Stimulated activated CD8-positive, alpha-beta memory T cell treated with anti-CD3 and anti-CD28 coated beads, Interleukin-4, amount 100 ng/mL, for 48 hours (primary cell): ENCODE results near the gene LRRC53.

Source experiments
- DNase-seq: peaks from one replicate; pipeline ENCODE4 v3.0.0-alpha.2; 2020

LRRC53 gene, protein sequence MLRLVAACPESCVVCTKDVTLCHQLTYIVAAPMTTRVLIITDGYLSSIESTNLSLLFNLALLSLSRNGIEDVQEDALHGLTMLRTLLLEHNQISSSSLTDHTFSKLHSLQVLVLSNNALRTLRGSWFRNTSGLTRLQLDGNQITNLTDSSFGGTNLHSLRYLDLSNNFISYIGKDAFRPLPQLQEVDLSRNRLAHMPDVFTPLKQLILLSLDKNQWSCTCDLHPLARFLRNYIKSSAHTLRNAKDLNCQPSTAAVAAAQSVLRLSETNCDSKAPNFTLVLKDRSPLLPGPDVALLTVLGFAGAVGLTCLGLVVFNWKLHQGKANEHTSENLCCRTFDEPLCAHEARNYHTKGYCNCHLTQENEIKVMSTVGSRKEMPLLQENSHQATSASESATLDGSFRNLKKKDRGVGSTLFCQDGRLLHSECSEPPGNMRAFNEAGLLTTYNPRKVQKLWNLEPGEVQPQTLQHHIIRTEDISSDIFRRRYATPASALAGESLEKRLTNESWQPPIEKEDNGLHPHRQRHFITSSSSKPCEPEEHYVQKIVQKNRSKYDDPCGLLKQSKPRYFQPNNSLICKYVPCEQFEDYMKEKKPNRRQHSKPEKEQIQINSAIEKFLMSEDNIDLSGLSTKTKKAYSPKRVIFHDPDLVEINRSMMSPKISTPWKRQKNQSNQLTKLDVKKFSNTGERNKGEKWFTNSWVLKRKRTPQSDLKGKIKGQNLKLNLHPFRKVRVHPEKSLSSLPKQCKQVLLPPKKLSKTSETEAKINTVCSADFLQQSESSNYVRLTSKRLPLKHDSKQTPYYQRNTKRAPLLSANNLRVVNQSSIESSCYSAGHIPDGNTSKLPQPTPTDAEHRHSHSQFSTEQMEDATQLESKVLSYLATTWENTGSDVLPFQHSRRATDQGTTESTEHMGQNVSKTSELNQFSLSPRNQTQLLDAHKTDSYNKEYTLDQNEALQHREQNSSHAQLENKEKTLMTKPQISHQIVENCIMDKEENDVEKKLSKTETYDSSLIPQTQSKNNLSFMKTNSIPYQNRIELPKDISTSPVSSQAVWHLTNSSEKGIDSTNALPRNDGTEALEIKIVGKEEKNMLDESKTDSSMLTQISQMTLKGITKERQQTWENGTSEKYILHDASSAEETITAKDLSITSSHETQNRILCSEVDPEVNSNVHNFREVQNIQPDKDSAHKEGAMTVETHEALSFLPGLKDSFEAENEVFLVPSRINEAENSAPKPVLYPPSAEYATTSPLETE

DNA sequence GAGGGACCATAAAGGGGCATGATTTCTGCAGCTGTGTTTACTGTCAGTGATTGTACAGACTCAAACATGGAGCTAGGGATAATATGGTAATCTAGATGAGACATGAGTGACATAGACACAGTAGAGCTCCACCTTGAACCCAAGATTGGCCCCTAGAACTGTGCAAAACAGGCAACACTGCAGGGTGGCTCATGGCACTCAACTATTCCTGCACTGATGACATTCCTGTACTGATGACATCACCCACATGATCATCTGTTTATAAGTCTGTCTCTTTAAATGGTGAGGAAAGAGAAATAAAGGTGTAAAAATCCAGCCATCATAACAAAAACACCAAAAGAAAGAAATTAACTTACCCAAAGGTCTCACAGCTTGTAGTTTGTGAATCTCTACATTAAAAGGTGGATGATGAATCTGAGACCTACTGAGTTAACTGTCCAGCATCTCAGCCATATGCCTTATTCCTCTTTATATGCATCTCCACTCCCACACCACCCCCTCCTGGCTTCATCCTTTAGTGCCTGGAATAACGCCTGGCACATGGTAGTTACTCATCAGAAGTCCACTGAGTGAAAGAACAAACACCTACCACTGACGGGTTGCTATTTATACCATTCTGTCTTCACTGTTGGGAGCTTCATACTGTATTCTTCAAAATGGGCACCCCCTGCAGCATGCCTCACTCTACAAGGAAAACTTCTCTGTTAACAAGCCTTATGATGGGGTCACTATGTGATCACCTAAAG lies at the start of gene LRRC53:
TSS of gene LRRC53 (minus strand) at position 442 of the 746 bp plus-strand sequence. CDS start 29,262 bp downstream, outside the sequence.
- DNase-seq = no peak

DNA sequence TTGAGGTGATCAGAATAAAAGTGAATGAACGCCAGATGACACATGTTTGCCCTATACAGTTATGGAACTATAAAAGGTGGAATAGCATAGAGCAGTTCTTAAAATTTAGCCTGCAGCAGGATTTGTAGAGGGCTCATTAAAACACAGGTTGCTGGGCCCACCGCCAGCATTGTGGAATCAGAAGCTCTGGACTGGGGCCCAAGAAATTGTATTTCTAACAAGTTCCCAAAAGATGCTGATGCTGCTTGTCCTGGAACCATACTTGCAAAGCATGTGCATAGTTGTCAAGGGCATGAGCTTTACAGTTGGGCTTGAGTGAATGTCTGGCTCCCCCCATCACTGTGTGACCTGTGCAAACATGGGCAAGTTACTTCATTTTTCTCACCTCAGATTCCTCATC lies 37.5 kb upstream of the LRRC53 start:
- no peak for DNase-seq

DNA sequence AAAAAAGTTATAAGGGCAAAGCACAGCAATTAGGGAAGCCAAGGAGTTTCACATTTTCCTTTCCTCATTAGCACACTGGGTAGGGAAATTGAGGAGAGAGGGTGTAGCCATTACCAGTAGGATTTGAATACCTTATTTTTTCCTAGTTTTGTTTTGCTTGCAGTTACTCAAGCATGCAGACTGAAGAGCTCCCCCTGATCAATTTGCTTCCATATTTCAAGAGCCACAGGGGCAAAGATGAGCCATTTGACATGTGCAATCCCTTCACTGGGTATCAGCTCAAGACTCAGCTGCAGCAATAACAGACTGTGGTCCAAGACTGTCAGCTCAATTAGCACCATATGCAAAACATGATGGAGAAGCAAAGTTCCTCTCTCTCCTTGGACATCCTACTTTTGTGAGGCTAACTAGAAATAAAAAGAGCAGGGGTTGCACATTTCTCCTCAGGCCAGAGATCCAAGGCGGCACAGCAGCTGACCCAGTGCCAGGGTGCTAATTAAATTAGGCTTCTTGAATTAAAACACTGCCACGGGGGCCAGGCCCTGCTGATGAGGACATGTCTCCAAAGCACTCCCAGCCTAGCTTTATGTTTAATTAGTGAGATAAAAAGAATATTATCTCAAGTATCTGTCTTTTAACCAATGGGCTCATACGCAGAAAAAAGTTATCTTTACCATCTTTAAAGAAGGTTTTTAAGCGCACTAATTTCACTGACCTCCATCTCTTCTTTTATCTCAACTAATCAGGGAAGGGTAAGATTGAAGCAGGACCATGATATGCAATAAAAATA lies 36.7 kb upstream of the LRRC53 start:
- DNase-seq = no peak

DNA sequence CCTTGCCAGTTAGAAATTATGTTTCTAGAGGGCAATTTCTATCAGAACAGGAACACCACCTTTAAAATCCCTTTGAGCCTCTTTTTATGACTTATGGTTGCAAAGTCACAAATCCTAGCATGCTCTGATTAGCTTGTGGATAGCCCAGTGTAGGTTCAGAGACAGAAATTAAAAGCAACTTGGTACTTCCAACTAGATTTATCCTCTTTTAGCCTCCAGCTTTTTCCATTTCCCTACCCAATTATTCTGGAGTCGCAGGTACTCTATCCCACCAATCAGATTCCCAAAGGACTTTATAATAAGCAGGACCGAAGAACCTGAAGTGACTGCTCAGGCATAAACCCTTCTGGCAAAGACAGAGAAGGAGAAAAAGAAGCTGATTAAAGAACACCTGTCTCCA lies 33.4 kb upstream of the LRRC53 start:
- no peak for DNase-seq

DNA sequence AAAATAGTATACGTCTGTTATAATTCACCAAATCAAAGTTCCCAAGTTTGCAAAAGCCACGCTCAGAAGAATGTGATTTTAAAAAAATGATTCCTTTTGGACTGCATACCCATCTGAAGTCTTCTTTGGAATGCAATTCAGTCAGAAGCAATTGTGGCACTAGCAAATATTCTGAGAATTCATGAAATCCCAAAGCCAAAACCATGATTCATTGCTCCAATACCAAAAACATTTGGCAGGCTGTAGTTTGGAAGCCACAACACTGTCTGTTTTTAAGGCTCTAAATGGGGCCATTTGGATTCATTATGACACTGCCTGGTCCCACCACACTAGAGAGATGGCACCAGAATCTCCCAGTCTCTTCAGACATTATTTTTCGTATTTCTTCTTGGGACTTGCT lies 21.8 kb upstream of the LRRC53 start:
- no peak for DNase-seq

DNA sequence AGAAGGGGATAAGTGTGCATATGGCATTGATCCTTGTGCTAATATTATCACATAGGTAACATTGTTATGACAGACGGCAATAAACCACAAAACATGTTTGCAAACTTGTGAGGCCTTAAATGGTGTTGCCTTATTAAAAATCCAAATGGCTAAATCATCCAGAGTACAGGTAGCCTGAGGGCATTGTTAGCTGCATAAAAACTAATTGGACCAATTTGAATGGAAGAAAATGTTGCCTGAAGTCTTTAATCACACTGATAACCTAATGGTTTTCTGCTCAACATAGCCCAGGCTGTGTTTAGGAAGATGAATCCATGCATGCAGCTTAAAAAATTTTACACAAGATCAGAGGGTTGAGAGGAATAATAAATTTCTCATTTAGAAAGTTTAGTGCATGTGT lies 19.4 kb upstream of the LRRC53 start:
- no peak for DNase-seq

DNA sequence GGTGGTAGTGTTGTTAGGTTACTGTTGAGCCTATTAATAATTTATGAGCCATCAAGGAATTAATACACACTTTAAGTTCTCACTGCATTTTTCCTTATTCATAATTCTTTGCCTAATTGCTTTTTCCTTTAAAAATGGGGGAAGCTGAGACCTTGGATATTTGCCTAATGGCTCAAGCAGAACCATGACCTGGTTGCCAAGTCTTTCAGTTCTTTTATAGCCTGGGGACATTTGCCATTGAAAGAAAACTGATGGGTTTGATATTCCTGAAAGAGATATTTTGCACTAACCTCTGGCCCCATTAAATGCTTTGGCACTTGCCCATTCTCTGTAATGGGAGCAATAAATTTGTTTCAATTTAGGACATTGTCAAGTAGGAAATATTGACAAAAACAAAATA lies 18.5 kb upstream of the LRRC53 start:
- no peak for DNase-seq

DNA sequence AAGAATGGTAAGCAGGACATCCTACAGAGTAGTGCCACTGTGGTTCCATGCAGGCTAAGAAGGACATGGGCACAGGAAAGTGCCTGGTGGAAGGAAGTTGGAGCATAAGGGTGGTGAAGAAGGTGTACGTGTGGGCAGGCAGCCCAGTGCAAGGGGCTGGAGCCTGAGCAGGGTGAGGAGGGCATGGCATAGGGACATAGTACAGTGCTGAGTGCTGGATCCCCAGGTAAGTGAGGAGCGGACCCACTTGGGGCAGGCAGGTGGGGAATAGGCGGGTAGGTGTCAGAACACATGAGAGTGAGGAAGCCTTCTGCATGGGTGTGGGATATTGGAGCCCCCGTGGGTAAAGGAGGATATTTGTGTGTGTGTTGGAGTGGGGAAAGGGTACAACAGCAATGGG lies 15.7 kb upstream of the LRRC53 start:
- no peak for DNase-seq

DNA sequence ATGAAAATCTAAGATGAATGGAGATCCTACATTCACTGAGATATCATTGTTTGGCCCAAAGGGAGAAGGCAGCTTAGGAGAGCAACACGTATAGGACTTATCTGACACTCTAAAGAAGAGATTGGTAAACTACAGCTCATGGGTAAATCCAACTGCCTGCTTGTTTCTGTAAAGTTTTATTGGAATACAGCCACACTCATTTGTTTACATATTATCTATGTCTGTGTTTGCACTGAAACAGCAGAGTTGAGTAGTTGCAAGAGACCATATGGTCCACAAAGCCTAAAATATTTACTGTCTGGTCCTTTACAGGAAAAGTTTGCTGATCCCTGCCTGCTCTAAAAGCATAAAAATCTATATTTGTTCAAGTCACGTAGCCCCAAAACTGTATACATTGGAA lies 14.3 kb upstream of the LRRC53 start:
- DNase-seq = no peak

DNA sequence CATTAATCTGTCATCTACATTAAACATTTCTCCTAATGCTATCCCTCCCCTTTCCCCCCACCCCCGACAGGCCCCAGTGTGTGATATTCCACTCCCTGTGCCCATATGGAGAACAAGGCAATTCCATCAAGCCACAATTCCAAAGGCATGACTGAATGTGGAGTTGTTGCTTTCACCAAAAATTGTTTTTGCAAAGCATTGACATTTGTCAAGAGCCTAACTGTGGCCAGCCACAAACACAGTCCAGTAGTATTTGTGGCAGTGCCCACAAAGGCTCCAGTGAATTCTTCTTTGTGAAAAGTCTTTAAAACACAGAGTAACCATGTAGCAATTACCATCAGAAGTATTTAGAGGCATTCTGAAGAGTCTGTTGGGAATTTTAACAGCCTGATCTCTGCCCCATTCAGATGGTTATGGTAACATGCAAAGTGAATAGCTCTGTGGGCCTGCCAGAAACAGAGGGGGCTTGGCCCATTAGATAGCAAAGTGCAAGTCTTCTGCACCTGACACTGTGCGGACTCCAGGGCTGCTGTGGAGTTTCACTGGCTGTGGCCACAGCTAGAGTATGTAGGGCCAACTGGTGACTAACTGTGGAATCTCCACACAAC lies 11.6 kb upstream of the LRRC53 start:
- no peak for DNase-seq

DNA sequence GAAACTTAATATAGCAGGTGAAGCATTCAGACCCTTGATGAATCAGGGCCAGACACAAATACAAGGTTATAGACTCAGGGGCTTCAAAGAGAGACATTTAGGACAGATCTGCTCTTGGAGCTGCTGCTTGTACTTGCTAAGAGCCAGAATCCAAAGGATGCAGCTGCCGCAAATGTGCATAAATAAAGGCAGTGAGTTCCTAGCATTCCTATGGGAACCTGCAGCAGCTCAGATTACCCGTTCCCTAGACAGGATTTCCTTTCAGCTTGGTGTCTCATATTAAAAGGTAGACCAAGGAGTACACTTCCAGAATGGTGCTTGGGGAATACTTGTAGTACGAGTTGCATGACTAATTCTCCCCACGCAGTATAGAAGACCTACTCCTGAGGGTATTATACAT lies 9.7 kb upstream of the LRRC53 start:
- DNase-seq = no peak

DNA sequence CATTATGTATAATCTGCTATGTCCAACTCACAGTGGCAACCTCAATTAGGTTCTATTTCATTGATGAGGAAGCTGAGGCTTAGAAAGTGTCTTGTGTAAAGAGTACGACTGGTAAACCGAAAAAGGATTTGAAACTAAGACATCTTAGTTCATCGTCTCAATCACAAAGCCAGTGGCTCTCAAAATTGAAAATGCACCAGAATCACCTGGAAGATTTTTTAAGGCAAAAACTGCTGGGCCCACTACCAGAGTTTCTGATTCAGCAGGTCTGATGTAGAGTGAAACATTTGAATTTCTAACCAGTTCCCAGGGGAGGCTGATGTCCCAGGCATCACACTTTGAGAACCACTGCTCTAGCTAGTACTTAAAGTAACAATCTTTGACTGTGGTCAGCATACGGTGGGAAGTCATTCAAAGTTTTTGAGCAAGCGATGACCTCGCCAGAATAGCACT lies 5.2 kb upstream of the LRRC53 start:
- no peak for DNase-seq

DNA sequence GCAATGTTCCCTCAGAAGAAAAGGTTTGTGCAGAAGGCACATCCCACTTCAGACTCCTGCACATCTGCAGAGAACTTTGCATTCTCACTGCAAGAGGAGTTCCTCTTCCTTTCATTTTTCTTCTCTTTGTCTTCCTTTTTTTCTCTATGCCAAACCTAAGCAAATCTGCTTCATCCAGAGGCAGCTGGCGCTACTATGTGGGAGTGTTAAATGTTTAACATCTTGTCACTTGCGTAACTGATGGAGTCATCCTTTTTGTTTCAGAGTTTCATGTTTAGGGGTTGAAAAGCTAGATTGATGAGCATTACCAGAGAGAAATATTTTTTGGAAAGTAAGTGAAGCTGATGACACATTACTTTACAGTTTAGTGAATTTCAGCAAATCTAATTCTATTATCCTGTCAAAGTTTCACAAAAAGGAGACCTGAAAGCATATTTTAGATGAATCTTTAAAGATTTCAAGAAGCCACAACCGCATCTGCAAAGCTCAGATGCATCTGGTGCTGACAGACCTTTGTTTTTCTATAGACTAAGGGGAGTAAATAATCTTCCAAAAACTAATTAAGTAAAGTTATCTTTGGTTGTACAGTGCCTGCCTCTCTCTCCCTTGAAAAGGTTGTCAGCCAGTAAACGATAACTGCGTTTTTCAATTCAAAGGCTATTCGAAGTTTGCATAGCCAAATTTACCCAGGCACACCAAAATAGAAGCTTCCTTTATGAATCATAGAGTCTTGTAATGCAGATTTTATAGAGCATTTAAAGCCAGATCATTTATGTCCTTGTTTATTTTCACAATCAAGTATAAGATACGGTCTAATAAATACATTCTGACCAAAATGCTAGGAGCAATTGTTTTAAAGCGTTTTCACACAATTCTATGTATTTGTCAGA lies 1.2 kb upstream of the LRRC53 start:
- no peak for DNase-seq

DNA sequence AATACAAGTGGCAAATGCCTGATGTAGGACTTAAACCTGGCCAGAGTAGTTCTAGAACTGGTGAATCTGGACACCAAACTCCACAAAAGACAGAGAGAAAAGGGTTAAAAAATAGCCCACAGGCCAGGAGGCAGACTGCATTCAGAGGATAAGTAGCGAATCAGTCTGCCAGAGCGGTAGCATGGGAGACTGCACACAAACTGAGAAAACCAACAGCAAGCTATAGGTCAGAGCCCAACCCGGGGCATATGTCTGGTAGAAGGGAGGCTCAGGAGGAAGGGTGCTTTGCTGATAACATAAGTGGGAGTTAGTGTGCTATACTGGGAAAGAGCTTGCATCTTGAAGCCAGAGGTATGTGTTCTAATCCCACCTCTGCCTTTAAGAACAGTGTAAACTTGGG lies 4.0 kb downstream of the LRRC53 start:
- DNase-seq = no peak

DNA sequence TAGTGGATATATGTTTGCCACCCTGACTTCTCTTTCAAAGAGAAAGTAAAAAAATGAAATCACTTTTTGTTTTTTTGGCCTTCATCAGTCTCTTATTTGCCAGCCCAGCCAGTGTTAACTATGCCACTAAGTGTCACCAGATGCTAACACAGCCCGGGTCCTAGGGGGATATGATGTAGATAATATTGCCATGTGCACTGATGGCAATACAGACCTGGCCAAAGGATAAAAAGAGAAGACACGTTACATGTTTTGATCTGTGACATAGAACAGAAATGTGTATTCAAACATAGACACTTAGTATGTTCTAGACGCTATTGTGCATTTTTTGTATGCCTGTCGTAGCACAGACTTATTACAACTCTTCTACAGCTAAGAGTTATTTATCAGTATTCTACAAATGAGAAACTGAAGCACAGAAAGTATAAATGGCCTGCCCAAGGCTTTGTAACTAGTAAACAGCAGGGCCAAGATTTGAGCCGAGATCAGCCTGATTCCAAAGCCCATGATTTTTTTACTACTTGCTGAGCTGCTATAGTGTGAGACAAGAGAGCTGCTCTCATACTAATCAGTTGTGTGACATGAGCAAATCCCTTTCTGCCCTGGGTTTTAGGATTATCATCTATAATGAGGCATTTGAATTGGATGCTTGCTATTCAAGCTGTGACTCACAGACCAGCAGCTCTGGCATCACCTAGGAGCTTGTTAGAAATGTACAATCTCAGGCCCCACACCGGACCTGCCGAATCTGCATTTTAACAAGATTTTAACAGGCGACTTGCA lies 6.3 kb downstream of the LRRC53 start:
- no peak for DNase-seq

DNA sequence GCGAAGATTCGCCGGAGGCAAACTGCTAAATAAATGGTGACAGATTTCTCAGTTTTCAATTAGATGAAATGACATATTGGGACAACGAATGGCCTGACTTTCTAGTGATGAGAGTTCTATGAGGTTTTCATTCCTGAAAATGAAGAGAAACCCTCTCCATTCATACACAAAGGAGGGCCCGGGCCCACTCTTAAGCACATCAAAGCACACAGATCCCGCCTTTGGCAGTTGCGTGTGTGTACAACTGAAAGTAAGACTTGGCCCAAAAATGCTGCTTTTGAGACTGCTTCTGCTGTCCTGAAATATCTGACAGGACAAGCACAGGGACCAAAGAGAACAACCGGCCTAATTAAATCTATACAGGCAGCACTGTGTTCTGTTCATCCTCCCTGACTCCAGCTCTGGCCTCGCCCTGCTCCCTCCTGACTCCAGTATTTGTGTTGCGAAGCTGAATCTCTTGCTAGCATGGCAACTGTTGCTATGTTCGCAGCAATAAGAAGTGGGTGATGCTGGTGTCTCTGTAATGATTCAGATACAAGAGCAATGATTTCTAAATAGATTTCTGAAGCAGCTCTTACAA lies 7.4 kb downstream of the LRRC53 start:
- no peak for DNase-seq

DNA sequence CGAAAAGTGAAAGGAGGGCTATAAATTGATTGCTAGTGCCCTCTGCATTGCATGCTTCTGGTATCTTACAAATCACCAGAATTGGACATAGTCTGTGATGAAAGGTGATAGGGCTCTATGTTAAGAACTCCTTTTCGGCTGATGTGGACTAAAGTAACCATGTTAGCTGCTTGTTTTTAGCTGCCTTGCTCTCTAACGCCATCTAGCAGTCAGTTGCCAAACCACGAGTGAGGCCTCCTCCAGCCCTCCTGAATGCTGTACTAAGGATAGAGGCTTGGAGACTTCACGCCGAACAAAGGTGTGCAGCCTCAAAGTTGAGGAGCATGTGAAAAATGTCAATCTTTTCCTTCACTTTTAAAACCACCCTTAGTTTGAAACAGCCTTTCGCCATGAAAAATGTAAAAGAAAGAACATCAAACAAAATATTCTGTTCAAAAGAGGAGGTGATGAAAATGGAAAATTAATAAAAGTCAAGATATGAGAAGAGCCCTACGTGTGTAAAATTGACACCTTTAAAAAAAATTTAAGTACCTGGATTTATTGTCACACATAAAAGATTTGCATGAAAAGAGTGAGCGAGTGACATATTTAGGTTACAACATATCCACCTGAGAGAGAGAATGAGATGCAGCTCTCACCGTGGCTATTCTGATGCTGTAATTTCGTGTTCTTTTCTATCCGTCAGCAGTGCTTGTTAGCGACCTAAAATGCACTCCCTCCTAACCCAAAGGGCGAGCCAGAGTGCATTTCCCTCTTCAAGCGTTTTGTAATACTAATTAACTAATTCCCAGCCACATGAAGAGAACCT lies 8.1 kb downstream of the LRRC53 start:
- DNase-seq = peak; percentile 63

DNA sequence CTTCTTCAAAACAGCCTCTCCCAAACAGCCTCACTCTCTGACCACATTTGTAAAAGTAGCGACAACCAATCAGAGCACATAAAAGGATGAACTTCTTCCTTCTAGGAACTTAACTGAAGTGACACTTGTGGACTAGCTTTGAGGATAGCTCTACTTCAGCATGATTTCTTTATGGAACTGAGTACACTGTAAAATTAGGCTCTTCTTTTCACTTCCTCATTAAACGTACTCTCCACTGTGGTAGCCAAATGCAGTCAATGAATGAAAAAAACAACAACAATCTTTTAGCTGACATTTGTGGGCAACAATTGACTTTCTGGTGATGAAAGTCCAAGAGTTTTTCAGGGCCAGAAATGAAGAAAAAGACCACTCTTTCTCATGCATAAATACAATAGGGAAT lies 9.6 kb downstream of the LRRC53 start:
- DNase-seq = no peak
